GM12892 (cell line): ENCODE measurements around the gene ERGIC1.

ENCODE experiments used
- DNase-seq: peaks from one replicate; pipeline ENCODE4 v3.0.0; 2011; ENCODE audit not compliant: insufficient read length
- FAIRE-seq: peaks from 2 replicates; lab custom pipeline; 2011; peaks lifted over from hg19 to GRCh38; lab: Jason Lieb, UNC
- POLR2A ChIP-seq: IDR thresholded peaks from 2 replicates; pipeline ENCODE4 v1.6.1; 2011; ENCODE audit warnings: low read depth, low read length, control low read depth
- POLR2AphosphoS5 ChIP-seq: IDR thresholded peaks from 2 replicates; pipeline ENCODE4 v1.6.1; 2011; ENCODE audit warnings: low read depth, low read length, control low read depth
- TAF1 ChIP-seq: IDR thresholded peaks from 2 replicates; pipeline ENCODE4 v1.6.1; 2011; ENCODE audit warnings: low read depth, mild to moderate bottlenecking, control low read depth, low read length, borderline replicate concordance

The ERGIC1 gene

DNA sequence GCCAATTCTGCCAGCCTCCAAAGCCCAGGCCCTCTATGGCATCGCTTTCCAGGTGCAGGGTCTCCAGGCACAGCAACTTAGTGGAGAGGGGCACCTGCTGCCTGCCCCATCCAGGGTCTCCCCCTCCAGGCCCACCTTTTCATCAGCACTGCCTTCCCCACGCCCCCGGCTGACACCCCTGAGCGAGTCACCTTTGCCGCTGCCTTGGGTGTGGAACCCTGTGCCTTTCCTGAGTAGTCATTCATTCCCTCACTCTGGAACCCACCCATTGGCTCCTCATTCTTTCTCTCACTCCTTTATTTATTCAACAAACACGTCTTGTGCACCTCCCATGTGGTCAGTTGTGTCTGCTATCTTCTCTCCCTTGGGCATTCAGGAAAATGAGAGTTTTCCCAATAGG, 110.7 kb downstream of the ERGIC1 start:
- no peak for TF ChIP-seq TAF1
- no peak for TF ChIP-seq POLR2A
- no peak for TF ChIP-seq POLR2AphosphoS5
- FAIRE-seq (no peak), DNase-seq (no peak)

DNA sequence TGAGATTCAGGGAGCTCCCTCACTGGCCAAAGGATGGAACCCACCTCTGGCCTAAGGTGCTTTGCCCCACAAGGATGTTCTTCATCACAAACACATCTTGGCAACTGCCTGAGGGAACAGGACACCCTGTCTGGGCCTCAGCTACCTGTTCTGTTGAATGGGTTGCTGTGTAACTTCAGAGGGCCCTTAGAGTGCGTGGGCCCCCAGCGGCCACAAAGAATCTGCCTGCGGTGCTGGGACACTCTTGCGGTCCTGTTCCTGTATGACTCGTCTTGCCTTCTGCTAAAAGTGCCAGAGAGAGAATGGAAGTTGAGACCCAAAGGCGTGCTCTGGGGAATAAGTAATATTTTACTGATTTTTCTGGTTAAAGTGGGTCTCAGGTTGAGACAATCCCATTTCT, 111.1 kb downstream of the ERGIC1 start:
- no peak for FAIRE-seq
- DNase-seq: no peak
- TF ChIP-seq POLR2AphosphoS5 (no peak), TAF1 (no peak), POLR2A (no peak)

DNA sequence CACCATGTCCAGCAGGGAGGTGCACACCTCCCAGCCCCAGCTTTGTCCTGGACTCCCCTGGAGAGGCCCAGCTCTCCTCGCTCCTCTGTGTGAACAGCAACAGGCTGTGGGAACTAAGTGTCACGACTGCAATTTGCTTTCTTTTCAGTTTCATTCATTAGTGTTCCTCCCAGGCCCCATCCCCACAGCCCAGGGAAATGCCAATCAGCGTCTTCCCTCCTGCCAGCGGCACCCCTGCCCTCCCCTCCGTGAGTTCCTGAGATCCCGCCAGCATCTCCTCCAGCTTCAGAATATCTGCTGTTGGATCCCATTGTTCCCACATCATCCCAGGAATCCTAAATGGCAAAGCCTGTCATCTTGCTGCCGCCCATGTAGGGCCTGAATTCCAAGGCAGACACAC, 112.1 kb downstream of the ERGIC1 start:
- FAIRE-seq: no peak
- no peak for TF ChIP-seq TAF1
- TF ChIP-seq POLR2AphosphoS5: no peak
- TF ChIP-seq POLR2A: no peak
- DNase-seq: no peak

DNA sequence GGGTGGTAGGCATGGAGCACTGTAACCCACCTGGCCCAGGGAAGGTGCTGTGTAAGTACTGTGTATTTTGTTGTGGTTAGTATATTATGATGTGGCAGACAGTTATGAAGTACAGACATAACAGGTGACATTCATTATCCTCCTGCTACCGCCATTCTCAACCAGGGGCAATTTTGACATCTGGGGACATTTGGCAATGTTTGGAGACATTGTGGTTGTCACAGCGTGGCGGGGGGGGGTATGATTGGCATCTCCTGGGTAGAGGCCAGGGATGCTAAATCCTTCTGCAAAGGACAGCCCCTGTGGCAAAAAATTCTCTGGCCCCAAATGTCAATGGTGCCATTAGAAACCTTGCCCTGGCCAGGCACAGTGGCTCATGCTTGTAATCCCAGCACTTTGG, 115.4 kb downstream of the ERGIC1 start:
- DNase-seq (no peak), FAIRE-seq (no peak)
- TF ChIP-seq TAF1 (no peak), POLR2AphosphoS5 (no peak), POLR2A (no peak)

DNA sequence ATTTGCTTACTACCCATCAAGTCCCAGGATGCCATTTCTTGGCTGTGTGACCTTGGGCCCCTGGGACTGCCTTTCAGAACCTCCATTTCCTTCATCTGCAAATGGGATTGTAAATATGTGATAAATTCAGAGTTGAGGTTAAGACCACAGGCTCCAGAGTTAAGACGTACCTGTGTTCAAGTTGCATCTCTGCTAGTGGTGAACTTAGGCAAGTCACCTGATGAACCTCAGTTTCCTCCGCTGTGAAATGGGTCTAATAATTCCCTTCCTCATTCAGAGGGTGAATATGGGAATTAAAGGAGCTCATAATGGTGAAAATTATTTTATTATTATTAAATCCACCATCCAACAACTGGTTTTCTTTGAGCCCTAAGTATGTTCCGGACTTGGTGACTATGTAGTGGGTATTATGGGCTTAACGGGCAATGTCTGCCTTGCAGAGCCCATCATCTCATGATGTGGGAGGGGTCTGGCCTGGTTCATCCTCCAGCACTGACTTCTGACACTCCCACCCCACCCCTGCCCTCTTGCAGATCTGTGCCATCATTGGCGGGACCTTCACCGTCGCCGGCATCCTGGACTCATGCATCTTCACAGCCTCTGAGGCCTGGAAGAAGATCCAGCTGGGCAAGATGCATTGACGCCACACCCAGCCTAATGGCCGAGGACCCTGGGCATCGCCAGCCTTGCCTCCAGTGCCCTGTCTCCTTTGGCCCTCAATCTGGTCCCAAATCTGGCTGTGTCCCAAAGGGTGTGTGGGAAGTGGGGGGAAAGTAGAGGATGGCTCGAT, 116.3 kb downstream of the ERGIC1 start:
- no peak for FAIRE-seq
- TF ChIP-seq POLR2AphosphoS5 (no peak), TAF1 (no peak)
- DNase-seq: no peak

DNA sequence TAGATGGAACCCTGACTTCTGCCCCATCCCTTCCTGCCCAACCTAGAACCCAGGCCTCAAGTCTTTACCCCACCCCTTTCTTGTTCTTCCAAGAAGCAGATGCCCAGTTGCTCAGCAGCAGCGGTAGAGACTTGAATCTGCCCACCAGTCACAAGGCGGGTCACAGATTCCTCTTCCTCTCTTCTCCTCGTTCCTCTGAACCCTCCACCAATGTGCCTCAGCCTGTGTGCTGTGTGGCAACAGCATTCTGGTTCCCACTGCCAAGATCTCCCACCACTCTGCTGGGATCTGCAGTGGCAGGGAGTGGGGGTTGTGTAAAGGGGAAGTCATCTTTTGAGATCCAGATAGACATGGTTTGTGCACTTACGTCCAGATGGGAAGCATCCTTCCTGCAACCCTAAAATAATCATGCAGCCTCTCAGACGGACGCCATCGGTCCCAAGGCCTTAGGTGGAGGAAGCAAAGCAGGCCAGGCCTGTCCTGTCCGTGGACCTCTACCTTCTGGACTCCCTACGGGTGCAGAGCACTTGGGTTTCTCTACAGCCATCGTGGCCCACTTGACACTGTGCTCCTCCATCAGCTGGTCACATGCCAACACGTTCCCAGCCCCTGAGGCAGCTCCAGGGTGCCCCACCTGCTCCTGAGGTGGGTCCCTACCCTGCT, 117.5 kb downstream of the ERGIC1 start:
- DNase-seq (no peak), FAIRE-seq (no peak)
- TF ChIP-seq POLR2A: no peak
- TF ChIP-seq TAF1: no peak
- no peak for TF ChIP-seq POLR2AphosphoS5

DNA sequence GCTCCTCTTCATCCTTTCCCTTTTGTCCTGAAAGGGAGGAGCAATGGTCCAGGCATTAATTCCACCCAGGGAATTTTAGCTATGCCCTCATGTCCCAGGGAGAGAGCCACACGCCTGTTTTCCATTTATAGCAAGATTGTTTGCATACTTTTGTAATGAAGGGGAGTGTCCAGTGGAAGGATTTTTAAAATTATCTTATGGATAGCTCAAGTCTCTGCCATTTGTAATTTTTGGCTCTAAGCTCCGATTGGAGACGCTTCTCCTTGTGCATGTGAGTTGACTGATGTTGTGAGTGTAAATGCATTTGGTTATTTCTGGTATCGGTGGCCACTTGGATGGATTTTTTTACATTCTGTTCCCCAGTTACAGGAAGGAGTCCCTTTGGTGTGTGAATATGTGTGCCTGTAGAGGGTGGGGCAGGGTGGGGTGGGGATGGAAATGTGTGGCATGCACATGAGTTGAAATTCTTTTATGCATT, 118.0 kb downstream of the ERGIC1 start:
- TF ChIP-seq POLR2A (no peak), TAF1 (no peak), POLR2AphosphoS5 (no peak)
- FAIRE-seq (no peak), DNase-seq (no peak)

DNA sequence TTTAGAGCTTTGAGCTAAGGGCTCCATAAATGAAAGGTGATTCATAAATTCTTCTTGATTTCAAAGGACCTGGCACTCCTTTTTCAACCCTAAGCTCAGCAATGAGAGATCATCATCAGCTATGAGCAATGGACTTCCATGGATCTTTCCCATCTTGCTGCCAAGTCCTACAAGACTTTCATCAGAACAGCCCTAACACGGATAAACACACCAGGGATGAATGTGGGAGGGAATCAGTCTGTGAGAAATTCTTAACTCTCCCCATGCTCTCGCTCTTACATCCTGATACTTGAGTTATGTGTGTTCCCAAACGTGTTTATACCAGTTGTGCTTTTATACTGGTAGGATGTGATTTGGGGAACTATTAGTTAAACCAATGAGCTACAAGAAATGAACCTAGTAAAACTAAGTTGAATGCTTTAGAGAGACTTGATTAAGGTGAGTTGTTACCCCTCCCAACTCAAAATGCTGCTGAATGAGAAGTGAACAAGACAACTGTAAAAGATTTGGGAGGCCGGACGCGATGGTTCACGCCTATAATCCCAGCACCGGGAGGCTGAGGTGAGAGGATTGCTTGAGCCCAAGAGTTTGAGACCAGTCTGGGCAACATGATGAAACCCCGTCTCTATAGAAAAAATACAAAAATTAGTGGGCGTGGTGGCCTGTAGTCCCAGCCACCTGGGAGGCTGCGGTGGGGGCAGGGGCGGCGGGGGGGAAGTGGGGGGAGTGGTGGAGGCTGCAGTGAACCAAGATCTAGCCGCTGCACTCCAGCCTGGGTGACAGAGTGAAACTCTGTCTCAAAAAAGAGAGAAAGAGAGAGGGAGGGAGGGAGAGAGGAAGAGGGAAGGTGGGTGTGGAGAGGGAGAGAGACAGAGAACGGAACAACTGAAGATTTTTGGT, 120.0 kb downstream of the ERGIC1 start:
- DNase-seq (no peak), FAIRE-seq (no peak)
- TF ChIP-seq TAF1 (no peak), POLR2AphosphoS5 (0 out of 2 replicates have a peak, but pooled peaks have one; percentile 9)

DNA sequence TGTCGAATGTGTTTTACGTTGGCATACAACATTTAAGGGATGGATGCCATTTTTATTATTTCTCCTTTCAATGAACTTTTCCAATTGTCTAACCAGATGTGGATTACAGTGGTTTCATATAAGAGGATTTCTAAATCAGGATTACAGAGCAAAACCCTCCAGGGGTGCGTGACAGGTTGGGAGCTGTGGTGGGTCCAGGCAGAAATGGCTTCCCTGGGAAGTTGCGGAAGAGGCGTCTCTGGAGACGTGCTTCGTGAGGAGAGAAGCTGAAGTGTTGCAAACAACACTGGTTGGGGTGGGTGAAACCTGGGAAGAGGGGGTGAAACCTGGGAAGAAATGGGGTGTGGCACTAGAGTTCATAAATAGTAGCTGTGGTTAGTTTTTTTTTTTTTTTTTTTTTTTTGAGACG, 120.7 kb downstream of the ERGIC1 start:
- DNase-seq: no peak
- FAIRE-seq: no peak
- TF ChIP-seq POLR2AphosphoS5: no peak
- no peak for TF ChIP-seq TAF1
- no peak for TF ChIP-seq POLR2A

DNA sequence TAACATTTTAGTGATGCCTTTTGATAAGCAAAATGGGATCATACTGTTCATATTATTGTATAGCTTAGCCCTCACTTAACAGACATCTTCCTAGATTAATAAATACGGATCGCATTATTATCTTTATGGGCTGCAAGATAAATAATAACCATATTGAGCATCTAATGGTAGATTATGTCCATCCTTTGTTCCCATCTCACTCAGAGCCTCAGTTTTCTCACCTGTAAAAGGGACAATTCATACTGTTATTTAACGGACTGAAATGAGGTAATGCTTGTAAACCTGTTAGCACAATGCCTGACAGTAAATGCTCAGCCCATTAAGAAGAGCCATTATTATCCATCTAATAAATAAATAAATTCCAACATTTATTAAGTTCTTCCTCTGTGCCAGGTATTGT, 122.2 kb downstream of the ERGIC1 start:
- TF ChIP-seq POLR2AphosphoS5 (no peak), TAF1 (no peak), POLR2A (no peak)
- FAIRE-seq (no peak), DNase-seq (no peak)

DNA sequence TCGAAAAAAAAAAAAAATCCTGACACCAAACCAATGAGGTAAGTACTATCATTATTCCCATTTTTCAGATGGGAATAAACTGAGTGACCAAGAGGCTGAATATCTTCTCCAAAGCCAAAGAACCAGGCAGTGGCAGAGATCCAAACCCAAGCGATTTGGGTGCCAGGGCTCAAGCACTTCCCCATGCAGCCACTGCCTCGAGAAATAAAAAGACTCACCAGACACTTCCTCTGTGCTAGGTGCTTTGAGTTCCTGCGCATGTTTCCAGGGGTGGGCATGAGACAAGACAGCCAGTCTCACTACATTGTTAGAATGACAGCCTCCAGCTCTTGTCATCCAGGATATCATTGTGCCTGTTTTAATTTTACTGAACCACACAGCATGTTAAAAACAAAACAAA, 122.9 kb downstream of the ERGIC1 start:
- FAIRE-seq (no peak), DNase-seq (no peak)
- TF ChIP-seq TAF1 (no peak), POLR2A (no peak), POLR2AphosphoS5 (no peak)
